IMR-90 (cell line): ENCODE results near the gene MRTFA. TPM values are rescaled to one million over a fixed set of nuclear protein-coding genes. Genes with fewer than 3 reads are reported as not detected.

Source experiments
- ATAC-seq: fragments of 200-7000 bp; cut with Tn5 transposase; 2 replicates; pipeline ENCODE4 v1.9.1; 2020; ENCODE audit warnings: low read depth, mild to moderate bottlenecking, moderate library complexity
- BruUV-seq: library from RNA; stranded (reverse); fragments of 400-500 nt; replicated peaks from 2 replicates; lab custom pipeline; 2021; lab: Mats Ljungman, UMichigan
- CTCF ChIA-PET: fragments of 300-600 bp; formaldehyde crosslinking; extraction: SDS; loops from one replicate; lab custom pipeline; 2021; ENCODE audit warnings: antibody characterized with exemption; lab: Yijun Ruan, JAX
- POLR2A ChIA-PET: fragments of 300-600 bp; sonication (Branson Sonifier 250); formaldehyde crosslinking; loops from one replicate; lab custom pipeline; 2022; ENCODE audit warnings: antibody characterized with exemption; ENCODE audit not compliant: unreplicated experiment; lab: Charles Lee
- DNase-seq: peaks from one replicate; pipeline ENCODE4 v3.0.0; 2013
- H2AFZ ChIP-seq: replicated peaks from 2 replicates; pipeline ENCODE3; 2013; ENCODE audit warnings: low read length, mild to moderate bottlenecking; ENCODE audit not compliant: poor library complexity
- H2AK5ac ChIP-seq: 2 replicates; pipeline ENCODE4 v1.6.1; 2013; ENCODE audit warnings: low read depth, low read length, inconsistent platforms
- H2AK9ac ChIP-seq: replicated peaks from 2 replicates; pipeline ENCODE3; 2013; ENCODE audit warnings: mild to moderate bottlenecking, low read depth, low read length, moderate library complexity; ENCODE audit not compliant: poor library complexity
- H2BK120ac ChIP-seq: 2 replicates; pipeline ENCODE4 v1.6.1; 2013; ENCODE audit warnings: low read depth, low read length, inconsistent platforms
- H2BK15ac ChIP-seq: 3 replicates; pipeline ENCODE4 v1.6.1; 2013; ENCODE audit warnings: low read depth, low read length, inconsistent platforms
- H2BK20ac ChIP-seq: 2 replicates; pipeline ENCODE4 v1.6.1; 2013; ENCODE audit warnings: low read depth, mild to moderate bottlenecking, inconsistent platforms, low read length, moderate library complexity
- H2BK5ac ChIP-seq: 2 replicates; pipeline ENCODE4 v1.6.1; 2013; ENCODE audit warnings: mild to moderate bottlenecking, low read depth, low read length, inconsistent platforms; ENCODE audit not compliant: poor library complexity, severe bottlenecking
- H3K14ac ChIP-seq: replicated peaks from 2 replicates; pipeline ENCODE4 v1.6.1; 2013; ENCODE audit warnings: low read depth, low read length, inconsistent platforms
- H3K18ac ChIP-seq: 2 replicates; pipeline ENCODE4 v1.6.1; 2013; ENCODE audit warnings: low read depth, low read length, control low read depth
- H3K23ac ChIP-seq: 2 replicates; pipeline ENCODE4 v1.6.1; 2013; ENCODE audit warnings: low read depth, low read length, inconsistent platforms
- H3K27ac ChIP-seq: 2 replicates; pipeline ENCODE4 v1.5.1; 2013; ENCODE audit warnings: mild to moderate bottlenecking, control low read depth, low read length; ENCODE audit not compliant: insufficient read depth
- H3K27me3 ChIP-seq: 2 replicates; pipeline ENCODE4 v1.6.1; 2013; ENCODE audit warnings: low read length; ENCODE audit not compliant: control insufficient read depth, insufficient read depth
- H3K36me3 ChIP-seq: 2 replicates; pipeline ENCODE4 v1.6.1; 2013; ENCODE audit warnings: low read length, mixed read lengths; ENCODE audit not compliant: control insufficient read depth, insufficient read depth
- H3K4ac ChIP-seq: 2 replicates; pipeline ENCODE4 v1.6.1; 2013; ENCODE audit warnings: low read depth, low read length, inconsistent platforms
- H3K4me1 ChIP-seq: 2 replicates; pipeline ENCODE4 v1.6.1; 2013; ENCODE audit warnings: low read length, mixed read lengths; ENCODE audit not compliant: control insufficient read depth, insufficient read depth
- H3K4me2 ChIP-seq: 2 replicates; pipeline ENCODE4 v1.6.1; 2013; ENCODE audit warnings: low read depth, mild to moderate bottlenecking, control low read depth, low read length, moderate library complexity
- H3K4me3 ChIP-seq: 2 replicates; pipeline ENCODE4 v1.5.1; 2013; ENCODE audit warnings: low read depth, mild to moderate bottlenecking, control low read depth, low read length, moderate library complexity; ENCODE audit not compliant: insufficient read depth
- H3K56ac ChIP-seq: 2 replicates; pipeline ENCODE4 v1.6.1; 2013; ENCODE audit warnings: low read length, inconsistent platforms; ENCODE audit not compliant: insufficient read depth; ENCODE audit errors: extremely low read depth
- H3K79me1 ChIP-seq, 2 experiments: 2 replicates each; pipeline ENCODE4 v1.6.1; 2013; ENCODE audit warnings: low read length in 2 of 2, inconsistent platforms in 1 of 2, low read depth in 1 of 2
- H3K9ac ChIP-seq: 2 replicates; pipeline ENCODE4 v1.6.1; 2013; ENCODE audit warnings: low read depth, low read length, control low read depth
- H3K9me1 ChIP-seq: 2 replicates; pipeline ENCODE4 v1.6.1; 2013; ENCODE audit warnings: low read length, inconsistent platforms; ENCODE audit not compliant: insufficient read depth
- H3K9me3 ChIP-seq: 2 replicates; pipeline ENCODE4 v1.6.1; 2013; ENCODE audit warnings: low read length; ENCODE audit not compliant: control insufficient read depth, insufficient read depth
- H4K20me1 ChIP-seq: 2 replicates; pipeline ENCODE4 v1.6.1; 2013; ENCODE audit warnings: low read length, inconsistent platforms; ENCODE audit not compliant: insufficient read depth
- H4K5ac ChIP-seq: 2 replicates; pipeline ENCODE4 v1.6.1; 2013; ENCODE audit warnings: mild to moderate bottlenecking, low read depth, low read length, control low read depth
- H4K8ac ChIP-seq, 2 experiments: 2 replicates each; pipeline ENCODE4 v1.6.1; 2013; ENCODE audit warnings: low read depth in 2 of 2, low read length in 2 of 2, control low read depth in 1 of 2, inconsistent platforms in 1 of 2
- H4K91ac ChIP-seq: 2 replicates; pipeline ENCODE4 v1.6.1; 2013; ENCODE audit warnings: low read depth, low read length, inconsistent platforms; ENCODE audit not compliant: insufficient read depth
- BHLHE40 ChIP-seq: fragments of 150-350 bp; IDR thresholded peaks from 2 replicates; pipeline ENCODE4 v1.6.1; 2016; ENCODE audit warnings: mild to moderate bottlenecking, low read depth, low read length
- CEBPB ChIP-seq: IDR thresholded peaks from 2 replicates; pipeline ENCODE4 v1.6.1; 2012; ENCODE audit warnings: low read depth, low read length, improper control_type of control experiment
- CHD1 ChIP-seq: IDR thresholded peaks from 2 replicates; pipeline ENCODE4 v1.6.1; 2012; ENCODE audit warnings: low read depth, low read length, improper control_type of control experiment
- MAFK ChIP-seq: IDR thresholded peaks from 2 replicates; pipeline ENCODE4 v1.6.1; 2012; ENCODE audit warnings: low read depth, low read length, improper control_type of control experiment
- MAZ ChIP-seq: IDR thresholded peaks from 2 replicates; pipeline ENCODE4 v1.6.1; 2012; ENCODE audit warnings: low read depth, mild to moderate bottlenecking, low read length, improper control_type of control experiment, moderate library complexity, borderline replicate concordance
- MXI1 ChIP-seq: IDR thresholded peaks from 2 replicates; pipeline ENCODE4 v1.6.1; 2012; ENCODE audit warnings: low read depth, mild to moderate bottlenecking, low read length, moderate library complexity, borderline replicate concordance
- POLR2A ChIP-seq: IDR thresholded peaks from 2 replicates; pipeline ENCODE4 v1.6.1; 2012; ENCODE audit warnings: mild to moderate bottlenecking, low read depth, low read length
- RAD21 ChIP-seq: IDR thresholded peaks from 2 replicates; pipeline ENCODE4 v1.6.1; 2012; ENCODE audit warnings: low read length, improper control_type of control experiment
- RCOR1 ChIP-seq: IDR thresholded peaks from 2 replicates; pipeline ENCODE4 v1.6.1; 2012; ENCODE audit warnings: mild to moderate bottlenecking, low read length, improper control_type of control experiment; ENCODE audit not compliant: insufficient replicate concordance
- SMC3 ChIP-seq: fragments of 150-350 bp; IDR thresholded peaks from 2 replicates; pipeline ENCODE4 v1.6.1; 2016; ENCODE audit warnings: low read depth, mild to moderate bottlenecking, antibody characterized with exemption, low read length, moderate library complexity
- WGBS, 2 experiments: methylation state at CpG; one replicate each; pipeline versions ENCODE4 v1.1.5 to v1.1.7; 2013; ENCODE audit warnings: missing lambda C conversion rate in 2 of 2; ENCODE audit not compliant: insufficient read length in 1 of 2; ENCODE audit errors: extremely low coverage in 2 of 2; 5-methylcytosine and 5-hydroxymethylcytosine counted together
- dilution Hi-C: fragments of 300-500 bp; cut with HindIII; formaldehyde crosslinking; loops from one replicate; pipeline ENCODE4 v1.14.3; 2018; ENCODE audit warnings: low sequenced_read_pairs; ENCODE audit not compliant: unreplicated experiment
- in situ Hi-C: fragments of 300-500 bp; cut with MboI; formaldehyde crosslinking; loops from 3 replicates; pipeline ENCODE4 v1.14.3; 2019; ENCODE audit warnings: low sequenced_read_pairs, inconsistent platforms, mixed read lengths
- intact Hi-C: fragments of 100-400 bp; cut with micrococcal nuclease; formaldehyde crosslinking; loops from 2 replicates; pipeline ENCODE4 v1.10.0; 2022
- polyA plus RNA-seq, 3 experiments: library from polyadenylated mRNA; depleted of rRNA; stranded (reverse); fragments of >200 nt; gene quantifications; 2 replicates each; pipeline ENCODE4 v1.2.3, GENCODE V29; 2012; ENCODE audit warnings: low replicate concordance in 1 of 3
- total RNA-seq: library from RNA; depleted of rRNA; stranded (reverse); fragments of >200 nt; gene quantifications from 2 replicates; pipeline ENCODE4 v1.2.3, GENCODE V29; 2012
- TF ChIP-seq, protein P1 (sequence below): fragments of 150-350 bp; IDR thresholded peaks from 2 replicates; pipeline ENCODE4 v1.6.1; 2017; ENCODE audit warnings: mild to moderate bottlenecking, antibody characterized with exemption, low read length, low read depth
- TF ChIP-seq, protein P2 (sequence below): conservative IDR thresholded peaks from 2 replicates; pipeline ENCODE4 v1.5.1; 2012; ENCODE audit warnings: mild to moderate bottlenecking, low read depth, low read length, improper control_type of control experiment

Gene MRTFA
- total and polyA plus RNA-seq, 2 of the 4 experiments (the other 2 are of a cell fraction): 12.5 to 17.2 TPM

DNA sequence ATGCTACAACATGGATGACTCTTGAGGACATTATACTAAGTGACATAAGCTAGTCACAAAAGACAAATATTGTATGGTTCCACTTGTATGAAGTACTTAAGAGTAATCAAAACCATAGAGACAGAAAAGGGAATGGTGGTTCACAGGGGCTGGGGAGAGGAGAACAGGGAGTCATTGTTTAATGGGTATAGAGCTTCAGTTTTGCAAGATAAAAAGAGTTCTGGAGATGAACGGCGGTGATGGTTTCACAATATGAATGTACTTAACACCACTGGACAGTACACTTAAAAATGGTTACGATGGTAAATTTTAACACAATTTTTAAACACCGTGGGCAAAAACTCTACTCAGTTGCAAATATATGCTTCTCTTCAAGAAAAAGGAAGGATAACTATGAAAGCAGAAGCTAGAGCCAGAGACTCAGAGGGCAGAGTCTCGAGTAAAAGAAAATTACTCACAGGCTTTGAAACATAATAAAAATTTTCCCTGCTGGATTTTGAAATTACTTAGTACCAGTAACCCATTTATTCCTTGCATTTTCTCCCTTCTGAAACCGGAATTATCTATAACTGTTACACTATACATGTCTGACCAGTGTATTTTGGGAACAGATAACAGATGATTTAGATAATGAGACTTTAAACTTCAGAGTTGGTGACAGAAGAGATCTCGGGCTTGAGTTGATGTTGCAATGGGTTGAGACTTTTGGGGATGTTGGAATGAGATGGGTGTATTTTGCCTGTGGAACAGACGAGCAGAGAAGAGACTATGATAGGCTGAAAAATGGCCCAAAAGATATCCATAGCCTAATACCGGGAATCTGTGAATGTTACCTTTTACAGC is 15.0 kb downstream of the MRTFA start:
- Histone ChIP-seq H4K91ac (no peak overlapping the region), H4K5ac (no peak overlapping the region), H2AFZ (no peak overlapping the region), H3K36me3 (peaks cover 2% of the 10 kb centered on the region), H3K27me3 (no peaks in the 10 kb centered on the region), H2AK5ac (no peak overlapping the region), H3K9ac (no peak overlapping the region), H3K4ac (no peak overlapping the region), H2AK9ac (no peak overlapping the region), H2BK20ac (no peak overlapping the region), H2BK15ac (no peak overlapping the region), H3K56ac (no peak overlapping the region), H3K79me1 (peaks cover 11 to 78% of the 10 kb centered on the region in 2 experiments), H3K14ac (no peak overlapping the region), H2BK5ac (no peak overlapping the region), H3K23ac (no peak overlapping the region), H2BK120ac (no peak overlapping the region), H3K4me1 (peaks cover 4% of the 10 kb centered on the region), H3K27ac (no peak overlapping the region), H3K4me3 (no peak overlapping the region), H3K9me3 (peaks cover 7% of the 10 kb centered on the region), H4K8ac (no peak overlapping the region), H4K20me1 (peaks cover 82% of the 10 kb centered on the region), H3K4me2 (no peak overlapping the region), H3K9me1 (peaks cover 6% of the 10 kb centered on the region), H3K18ac (no peak overlapping the region)
- no peak for TF ChIP-seq BHLHE40
- TF ChIP-seq RCOR1: no peak
- TF ChIP-seq MXI1: no peak
- TF ChIP-seq, protein P1, sequence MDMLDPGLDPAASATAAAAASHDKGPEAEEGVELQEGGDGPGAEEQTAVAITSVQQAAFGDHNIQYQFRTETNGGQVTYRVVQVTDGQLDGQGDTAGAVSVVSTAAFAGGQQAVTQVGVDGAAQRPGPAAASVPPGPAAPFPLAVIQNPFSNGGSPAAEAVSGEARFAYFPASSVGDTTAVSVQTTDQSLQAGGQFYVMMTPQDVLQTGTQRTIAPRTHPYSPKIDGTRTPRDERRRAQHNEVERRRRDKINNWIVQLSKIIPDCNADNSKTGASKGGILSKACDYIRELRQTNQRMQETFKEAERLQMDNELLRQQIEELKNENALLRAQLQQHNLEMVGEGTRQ: no peak
- TF ChIP-seq RAD21: no peak
- TF ChIP-seq CEBPB: no peak
- TF ChIP-seq CHD1: no peak
- no peak for TF ChIP-seq MAFK
- no peak for TF ChIP-seq SMC3
- no peak for TF ChIP-seq POLR2A
- TF ChIP-seq, protein P2, sequence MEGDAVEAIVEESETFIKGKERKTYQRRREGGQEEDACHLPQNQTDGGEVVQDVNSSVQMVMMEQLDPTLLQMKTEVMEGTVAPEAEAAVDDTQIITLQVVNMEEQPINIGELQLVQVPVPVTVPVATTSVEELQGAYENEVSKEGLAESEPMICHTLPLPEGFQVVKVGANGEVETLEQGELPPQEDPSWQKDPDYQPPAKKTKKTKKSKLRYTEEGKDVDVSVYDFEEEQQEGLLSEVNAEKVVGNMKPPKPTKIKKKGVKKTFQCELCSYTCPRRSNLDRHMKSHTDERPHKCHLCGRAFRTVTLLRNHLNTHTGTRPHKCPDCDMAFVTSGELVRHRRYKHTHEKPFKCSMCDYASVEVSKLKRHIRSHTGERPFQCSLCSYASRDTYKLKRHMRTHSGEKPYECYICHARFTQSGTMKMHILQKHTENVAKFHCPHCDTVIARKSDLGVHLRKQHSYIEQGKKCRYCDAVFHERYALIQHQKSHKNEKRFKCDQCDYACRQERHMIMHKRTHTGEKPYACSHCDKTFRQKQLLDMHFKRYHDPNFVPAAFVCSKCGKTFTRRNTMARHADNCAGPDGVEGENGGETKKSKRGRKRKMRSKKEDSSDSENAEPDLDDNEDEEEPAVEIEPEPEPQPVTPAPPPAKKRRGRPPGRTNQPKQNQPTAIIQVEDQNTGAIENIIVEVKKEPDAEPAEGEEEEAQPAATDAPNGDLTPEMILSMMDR: no peak
- TF ChIP-seq MAZ: no peak
- 67% methylated on average over 1 of the region's 9 CpGs; no CpG with 5 or more reads in 1 of the 2 experiments for WGBS, 2 experiments
- no TSS peak for BruUV-seq
- intact Hi-C loops (no loop called here), dilution Hi-C loops (no loop called here), in situ Hi-C loops (no loop called here)
- ChIA-PET CTCF (no interaction called here), POLR2A (no interaction called here)
- DNase-seq: no peak
- ATAC-seq: no peak
